ENCODE results near the gene CCSER2. TPM values are rescaled to one million over a fixed set of nuclear protein-coding genes. Genes with fewer than 3 reads are reported as not detected.
A peak's percentile ranks its signal among the peaks of the same experiment; 100 is the strongest.

The CCSER2 gene
- polyA plus RNA-seq, 2 of the 4 experiments (the other 2 are of a cell fraction): 9.2 to 28.2 TPM

GRCh38 chr10:84302223-84302622 lies 26.2 kb upstream of the CCSER2 start:
- Histone ChIP-seq H3K9me3 (no peaks in the 10 kb centered on the region), H3K27ac (no peak overlapping the region), H3K4me1 (no peaks in the 10 kb centered on the region), H3K4me3 (no peak overlapping the region), H3K4me2 (no peak overlapping the region)
- ChIA-PET POLR2A (no interaction called here), CTCF (interaction anchor here (0.6 to 1.3 kb wide), 3 partner anchors 9 to 238 kb away, joined by 3 read pairs; no protein-coding TSS in a partner anchor)
- no peak for TF ChIP-seq ZC3H11A (IDR thresholded peaks at IDR 0.05)
- TF ChIP-seq, protein P1, sequence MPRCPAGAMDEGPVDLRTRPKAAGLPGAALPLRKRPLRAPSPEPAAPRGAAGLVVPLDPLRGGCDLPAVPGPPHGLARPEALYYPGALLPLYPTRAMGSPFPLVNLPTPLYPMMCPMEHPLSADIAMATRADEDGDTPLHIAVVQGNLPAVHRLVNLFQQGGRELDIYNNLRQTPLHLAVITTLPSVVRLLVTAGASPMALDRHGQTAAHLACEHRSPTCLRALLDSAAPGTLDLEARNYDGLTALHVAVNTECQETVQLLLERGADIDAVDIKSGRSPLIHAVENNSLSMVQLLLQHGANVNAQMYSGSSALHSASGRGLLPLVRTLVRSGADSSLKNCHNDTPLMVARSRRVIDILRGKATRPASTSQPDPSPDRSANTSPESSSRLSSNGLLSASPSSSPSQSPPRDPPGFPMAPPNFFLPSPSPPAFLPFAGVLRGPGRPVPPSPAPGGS (IDR thresholded peaks at IDR 0.05): no peak
- no peak for TF ChIP-seq CEBPB (IDR thresholded peaks at IDR 0.05)
- peak; percentile 24 to 58; a peak in 4 of 6 replicates for ATAC-seq
- DNase-seq (ENCODE audit: low read depth in 1 of 2, low spot score in 1 of 2): no peak
- no peak for FAIRE-seq
- WGBS (ENCODE audit: missing lambda C conversion rate): 0% methylated on average over 2 of the region's 2 CpGs

- CTCF ChIA-PET: interaction anchor here (0.6 kb wide), 1 partner anchor 13 kb away, joined by 3 read pairs; no protein-coding TSS in a partner anchor
- DNase-seq (ENCODE audit: low read depth in 1 of 2, low spot score in 1 of 2) (no peak), FAIRE-seq (no peak), ATAC-seq (no peak)
- WGBS (ENCODE audit: missing lambda C conversion rate): 45% methylated on average over 4 of the region's 4 CpGs
- Histone ChIP-seq H3K27ac (no peak overlapping the region), H3K9me3 (no peaks in the 10 kb centered on the region), H3K4me2 (no peak overlapping the region), H3K4me1 (peaks cover 6% of the 10 kb centered on the region; the same call in 2 of the 3 replicates), H3K4me3 (no peak overlapping the region)
- TF ChIP-seq HES2 (IDR thresholded peaks at IDR 0.05) (no peak), NR3C1 (IDR thresholded peaks at IDR 0.05) (no peak), CHD4 (IDR thresholded peaks at IDR 0.05; ENCODE audit: borderline replicate concordance) (no peak), REST (IDR thresholded peaks at IDR 0.05) (no peak), SREBF2 (IDR thresholded peaks at IDR 0.05) (no peak), SMC3 (IDR thresholded peaks at IDR 0.05) (no peak), RFX5 (IDR thresholded peaks at IDR 0.05) (no peak), CBX8 (IDR thresholded peaks at IDR 0.05) (no peak), HEYL (CRISPR knock-in tag; IDR thresholded peaks at IDR 0.05) (no peak), CBX2 (IDR thresholded peaks at IDR 0.05; ENCODE audit: borderline replicate concordance, low read depth) (no peak), EP300 (IDR thresholded peaks at IDR 0.05) (no peak), ZFP36 (IDR thresholded peaks at IDR 0.05; ENCODE audit: borderline replicate concordance, partially characterized antibody) (no peak), POLR2AphosphoS2 (conservative IDR thresholded peaks at IDR 0.05; ENCODE audit: low read length) (no peak), NPAS2 (CRISPR knock-in tag; IDR thresholded peaks at IDR 0.05; ENCODE audit: borderline replicate concordance) (no peak), PHF8 (IDR thresholded peaks at IDR 0.05; ENCODE audit: borderline replicate concordance, low read depth) (no peak), ESRRA (IDR thresholded peaks at IDR 0.05; ENCODE audit: borderline replicate concordance, low read length) (no peak), MAFK (IDR thresholded peaks at IDR 0.05; ENCODE audit: partially characterized antibody) (no peak)
- TF ChIP-seq, protein P2, sequence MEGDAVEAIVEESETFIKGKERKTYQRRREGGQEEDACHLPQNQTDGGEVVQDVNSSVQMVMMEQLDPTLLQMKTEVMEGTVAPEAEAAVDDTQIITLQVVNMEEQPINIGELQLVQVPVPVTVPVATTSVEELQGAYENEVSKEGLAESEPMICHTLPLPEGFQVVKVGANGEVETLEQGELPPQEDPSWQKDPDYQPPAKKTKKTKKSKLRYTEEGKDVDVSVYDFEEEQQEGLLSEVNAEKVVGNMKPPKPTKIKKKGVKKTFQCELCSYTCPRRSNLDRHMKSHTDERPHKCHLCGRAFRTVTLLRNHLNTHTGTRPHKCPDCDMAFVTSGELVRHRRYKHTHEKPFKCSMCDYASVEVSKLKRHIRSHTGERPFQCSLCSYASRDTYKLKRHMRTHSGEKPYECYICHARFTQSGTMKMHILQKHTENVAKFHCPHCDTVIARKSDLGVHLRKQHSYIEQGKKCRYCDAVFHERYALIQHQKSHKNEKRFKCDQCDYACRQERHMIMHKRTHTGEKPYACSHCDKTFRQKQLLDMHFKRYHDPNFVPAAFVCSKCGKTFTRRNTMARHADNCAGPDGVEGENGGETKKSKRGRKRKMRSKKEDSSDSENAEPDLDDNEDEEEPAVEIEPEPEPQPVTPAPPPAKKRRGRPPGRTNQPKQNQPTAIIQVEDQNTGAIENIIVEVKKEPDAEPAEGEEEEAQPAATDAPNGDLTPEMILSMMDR (IDR thresholded peaks at IDR 0.05): no peak
- TF ChIP-seq, protein P3, sequence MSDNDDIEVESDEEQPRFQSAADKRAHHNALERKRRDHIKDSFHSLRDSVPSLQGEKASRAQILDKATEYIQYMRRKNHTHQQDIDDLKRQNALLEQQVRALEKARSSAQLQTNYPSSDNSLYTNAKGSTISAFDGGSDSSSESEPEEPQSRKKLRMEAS (IDR thresholded peaks at IDR 0.05): no peak
- TF ChIP-seq, protein P4, sequence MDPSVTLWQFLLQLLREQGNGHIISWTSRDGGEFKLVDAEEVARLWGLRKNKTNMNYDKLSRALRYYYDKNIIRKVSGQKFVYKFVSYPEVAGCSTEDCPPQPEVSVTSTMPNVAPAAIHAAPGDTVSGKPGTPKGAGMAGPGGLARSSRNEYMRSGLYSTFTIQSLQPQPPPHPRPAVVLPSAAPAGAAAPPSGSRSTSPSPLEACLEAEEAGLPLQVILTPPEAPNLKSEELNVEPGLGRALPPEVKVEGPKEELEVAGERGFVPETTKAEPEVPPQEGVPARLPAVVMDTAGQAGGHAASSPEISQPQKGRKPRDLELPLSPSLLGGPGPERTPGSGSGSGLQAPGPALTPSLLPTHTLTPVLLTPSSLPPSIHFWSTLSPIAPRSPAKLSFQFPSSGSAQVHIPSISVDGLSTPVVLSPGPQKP (IDR thresholded peaks at IDR 0.05; ENCODE audit: low read depth, low read length): no peak
- POLR2A ChIA-PET: no interaction called here
These were observed 21.5 kb upstream of the CCSER2 start for GRCh38 chr10:84306751-84307384.

Data from A549 (cell line).